Suppressor macrophage treated with lipopolysaccharide for 1 hour (primary cell): ENCODE measurements around the gene STOX2.

Experiments
- DNase-seq, 3 donors: peaks; one replicate each; pipeline ENCODE4 v3.0.0-alpha.2; 2020 to 2022

STOX2 gene

GRCh38 chr4:183905081-183905592 is at the start of gene STOX2:
Gene STOX2, plus strand, starts transcription at chr4:183905307. Its CDS starts 1,484 bp downstream, at chr4:183906791.
- peak; percentile 21 to 36 (median 25) for DNase-seq

- DNase-seq, result no peak
Measured at GRCh38 chr4:183855323-183856190, 49.5 kb upstream of the STOX2 start.

GRCh38 chr4:183857040-183857439 is 48.1 kb upstream of the STOX2 start:
- no peak for DNase-seq

GRCh38 chr4:183858011-183858615 is 47.0 kb upstream of the STOX2 start:
- DNase-seq, result no peak

- DNase-seq, result no peak
Measured at GRCh38 chr4:183860119-183860518, 45.0 kb upstream of the STOX2 start.

GRCh38 chr4:183860731-183861130 is 44.4 kb upstream of the STOX2 start:
- DNase-seq, result no peak

GRCh38 chr4:183861426-183861825 is 43.7 kb upstream of the STOX2 start:
- no peak for DNase-seq

- no peak for DNase-seq
Measured at GRCh38 chr4:183863155-183863825, 41.8 kb upstream of the STOX2 start.

GRCh38 chr4:183867247-183867646 is 37.9 kb upstream of the STOX2 start:
- no peak for DNase-seq

- DNase-seq, result no peak
Measured at GRCh38 chr4:183870997-183871396, 34.1 kb upstream of the STOX2 start.

- DNase-seq, result no peak
Measured at GRCh38 chr4:183871581-183871980, 33.5 kb upstream of the STOX2 start.

- DNase-seq, result no peak
Measured at GRCh38 chr4:183872531-183872930, 32.6 kb upstream of the STOX2 start.

GRCh38 chr4:183873409-183874185 is 31.5 kb upstream of the STOX2 start:
- DNase-seq, result no peak

GRCh38 chr4:183875251-183875825 is 29.8 kb upstream of the STOX2 start:
- DNase-seq, result no peak

GRCh38 chr4:183876268-183876934 is 28.7 kb upstream of the STOX2 start:
- no peak for DNase-seq

- DNase-seq, result no peak
Measured at GRCh38 chr4:183878251-183878970, 26.7 kb upstream of the STOX2 start.

- no peak for DNase-seq
Measured at GRCh38 chr4:183885205-183885720, 19.8 kb upstream of the STOX2 start.

- no peak for DNase-seq
Measured at GRCh38 chr4:183887351-183887750, 17.8 kb upstream of the STOX2 start.

- no peak for DNase-seq
Measured at GRCh38 chr4:183888564-183888963, 16.5 kb upstream of the STOX2 start.

- no peak for DNase-seq
Measured at GRCh38 chr4:183889190-183889589, 15.9 kb upstream of the STOX2 start.

- DNase-seq, result no peak
Measured at GRCh38 chr4:183897193-183897592, 7.9 kb upstream of the STOX2 start.
